GM23338 (cell line): ENCODE results near the gene TRAM2. TPM values are rescaled to one million over a fixed set of nuclear protein-coding genes. Genes with fewer than 3 reads are reported as not detected.

Experiments
- ATAC-seq: fragments of 200-7000 bp; cut with Tn5 transposase; 3 replicates; pipeline ENCODE4 v1.9.1; 2020
- DNase-seq: peaks from one replicate; pipeline ENCODE4 v3.0.0-alpha.2; 2015; ENCODE audit warnings: low spot score
- H2AFZ ChIP-seq: fragments of 200-600 bp; sonication (generic); 2 replicates; pipeline ENCODE4 v1.8.0; 2016; ENCODE audit warnings: antibody characterized with exemption, mild to moderate bottlenecking, moderate library complexity
- H3F3A ChIP-seq: fragments of 200-600 bp; sonication (generic); replicated peaks from 2 replicates; pipeline ENCODE4 v1.8.0; 2017; ENCODE audit warnings: antibody characterized with exemption, mixed run types, low read depth
- H3K27ac ChIP-seq: fragments of 200-600 bp; sonication (generic); 2 replicates; pipeline ENCODE4 v1.6.1; 2016; ENCODE audit warnings: low read depth
- H3K27me3 ChIP-seq: fragments of 200-600 bp; sonication (generic); 2 replicates; pipeline ENCODE4 v1.8.0; 2016; ENCODE audit warnings: mild to moderate bottlenecking, mixed run types, moderate library complexity; ENCODE audit not compliant: insufficient read depth
- H3K36me3 ChIP-seq: fragments of 200-600 bp; sonication (generic); 2 replicates; pipeline ENCODE4 v1.8.0; 2016; ENCODE audit warnings: mild to moderate bottlenecking; ENCODE audit not compliant: insufficient read depth
- H3K4me1 ChIP-seq: fragments of 200-600 bp; sonication (generic); 2 replicates; pipeline ENCODE4 v1.8.0; 2016; ENCODE audit warnings: mild to moderate bottlenecking, moderate library complexity; ENCODE audit not compliant: insufficient read depth
- H3K4me2 ChIP-seq: fragments of 200-600 bp; sonication (generic); 2 replicates; pipeline ENCODE4 v1.7.1; 2017; ENCODE audit warnings: mixed run types
- H3K4me3 ChIP-seq: fragments of 200-600 bp; sonication (generic); 2 replicates; pipeline ENCODE4 v1.6.1; 2016; ENCODE audit warnings: mixed run types
- H3K79me2 ChIP-seq: fragments of 200-600 bp; sonication (generic); replicated peaks from 2 replicates; pipeline ENCODE4 v1.8.0; 2017; ENCODE audit warnings: mild to moderate bottlenecking; ENCODE audit not compliant: insufficient read depth
- H3K9me2 ChIP-seq: fragments of 200-600 bp; sonication (generic); 2 replicates; pipeline ENCODE4 v1.8.0; 2017; ENCODE audit not compliant: insufficient read depth
- H4K20me1 ChIP-seq: fragments of 200-600 bp; sonication (generic); replicated peaks from 2 replicates; pipeline ENCODE4 v1.8.0; 2017; ENCODE audit warnings: mild to moderate bottlenecking; ENCODE audit not compliant: insufficient read depth
- H3K27ac Mint-ChIP-seq: 2 replicates; pipeline ENCODE4 v1.8.0; 2020; ENCODE audit warnings: inconsistent platforms, mild to moderate bottlenecking, moderate library complexity, mixed read lengths
- H3K27me3 Mint-ChIP-seq: 3 replicates; pipeline ENCODE4 v1.8.0; 2022; ENCODE audit warnings: low read depth, mild to moderate bottlenecking, moderate library complexity, mixed read lengths, inconsistent platforms; ENCODE audit not compliant: insufficient read depth, poor library complexity
- H3K36me3 Mint-ChIP-seq: 3 replicates; pipeline ENCODE4 v1.8.0; 2021; ENCODE audit warnings: low read depth, mild to moderate bottlenecking, inconsistent platforms, moderate library complexity, mixed read lengths
- H3K4me1 Mint-ChIP-seq: 3 replicates; pipeline ENCODE4 v1.8.0; 2020; ENCODE audit warnings: mild to moderate bottlenecking, inconsistent platforms, mixed read lengths
- H3K4me3 Mint-ChIP-seq: 3 replicates; pipeline ENCODE4 v1.8.0; 2021; ENCODE audit warnings: moderate library complexity, mild to moderate bottlenecking, inconsistent platforms, mixed read lengths
- H3K9me3 Mint-ChIP-seq: 3 replicates; pipeline ENCODE4 v1.8.0; 2020; ENCODE audit warnings: moderate library complexity, mild to moderate bottlenecking, inconsistent platforms, mixed read lengths
- CTCF ChIP-seq, 2 experiments: fragments of 200-600 bp in 1 of 2; sonication (generic) in 1 of 2; conservative IDR thresholded peaks; 2 replicates each; pipeline versions ENCODE4 v1.5.1 to v1.6.1; 2016 to 2017; ENCODE audit warnings: antibody characterized with exemption in 2 of 2, low read depth in 2 of 2, mild to moderate bottlenecking in 2 of 2, moderate library complexity in 1 of 2
- NANOG ChIP-seq: IDR thresholded peaks from 2 replicates; pipeline ENCODE4 v1.6.1; 2016; ENCODE audit warnings: antibody characterized with exemption, borderline replicate concordance
- REST ChIP-seq: IDR thresholded peaks from one replicate; pipeline ENCODE4 v1.6.1; 2018; ENCODE audit warnings: antibody characterized with exemption; ENCODE audit not compliant: unreplicated experiment
- STAT1 ChIP-seq: IDR thresholded peaks from one replicate; pipeline ENCODE4 v1.6.1; 2016; ENCODE audit warnings: antibody characterized with exemption; ENCODE audit not compliant: unreplicated experiment
- ZNF331 ChIP-seq: fragments of 250-450 bp; sonication (Bioruptor Pico); IDR thresholded peaks from 2 replicates; pipeline ENCODE4 v1.5.0; 2020; ENCODE audit warnings: low read depth, mild to moderate bottlenecking, moderate library complexity
- ZNF462 ChIP-seq: fragments of 250-450 bp; sonication (Bioruptor Pico); IDR thresholded peaks from 2 replicates; pipeline ENCODE4 v1.5.0; 2020; ENCODE audit warnings: mild to moderate bottlenecking, moderate library complexity
- polyA plus RNA-seq: library from polyadenylated mRNA; unstranded; fragments of >200 nt; fragmentation: Nextera tagmentation; extraction: Ambion mirVana; gene quantifications from 2 replicates; pipeline ENCODE4 v1.2.1, GENCODE V29; 2016
- total RNA-seq: library from RNA; depleted of rRNA; stranded (reverse); fragments of >200 nt; shearing (Covaris generic); gene quantifications from 2 replicates; pipeline ENCODE4 v1.2.3, GENCODE V29; 2014
- TF ChIP-seq, protein P1 (sequence below): IDR thresholded peaks from 2 replicates; pipeline ENCODE4 v1.6.1; 2016; ENCODE audit warnings: antibody characterized with exemption

Gene TRAM2
- total and polyA plus RNA-seq, 2 experiments from 2014 or later = 4.0 to 14.0 TPM

GRCh38 chr6:52533491-52533890 is 43.4 kb downstream of the TRAM2 start:
- Histone ChIP-seq H3F3A (no peaks in the 10 kb centered on the region), H3K4me3 (no peak overlapping the region), H3K79me2 (no peaks in the 10 kb centered on the region; the same call in none of the 2 replicates), H3K27me3 (no peaks in the 10 kb centered on the region), H3K4me2 (no peak overlapping the region), H4K20me1 (no peaks in the 10 kb centered on the region; the same call in 1 of the 2 replicates), H3K4me1 (peaks cover 5% of the 10 kb centered on the region; the same call in 1 of the 2 replicates), H2AFZ (no peak overlapping the region), H3K9me2 (peaks cover 2% of the 10 kb centered on the region; the same call in 1 of the 2 replicates), H3K27ac (no peak overlapping the region), H3K36me3 (no peaks in the 10 kb centered on the region)
- Mint-ChIP-seq H3K36me3 (0 out of 3 replicates have a peak, but pooled peaks cover 4% of the 10 kb centered on the region), H3K4me1 (peaks cover 22% of the 10 kb centered on the region), H3K27ac (no peak overlapping the region), H3K4me3 (no peak overlapping the region), H3K27me3 (peaks cover 4% of the 10 kb centered on the region), H3K9me3 (no peaks in the 10 kb centered on the region; the same call in 2 of the 3 replicates)
- ATAC-seq (no peak), DNase-seq (no peak)
- TF ChIP-seq ZNF462 (CRISPR knock-in tag) (no peak), NANOG (no peak)

- Histone ChIP-seq H3K27ac (no peak overlapping the region), H4K20me1 (no peaks in the 10 kb centered on the region; the same call in 1 of the 2 replicates), H3K4me2 (no peak overlapping the region), H3K4me1 (peaks cover 5% of the 10 kb centered on the region; the same call in 1 of the 2 replicates), H3K9me2 (no peaks in the 10 kb centered on the region), H3F3A (no peaks in the 10 kb centered on the region), H3K36me3 (no peaks in the 10 kb centered on the region), H3K79me2 (no peaks in the 10 kb centered on the region; the same call in 1 of the 2 replicates), H3K27me3 (no peaks in the 10 kb centered on the region), H3K4me3 (no peak overlapping the region), H2AFZ (no peak overlapping the region)
- Mint-ChIP-seq H3K27ac (no peak overlapping the region), H3K27me3 (peaks cover 4% of the 10 kb centered on the region), H3K9me3 (no peaks in the 10 kb centered on the region; the same call in 2 of the 3 replicates), H3K36me3 (0 out of 3 replicates have a peak, but pooled peaks cover 4% of the 10 kb centered on the region), H3K4me3 (no peak overlapping the region), H3K4me1 (peaks cover 21% of the 10 kb centered on the region)
- no peak for DNase-seq
- ATAC-seq = no peak
- TF ChIP-seq NANOG (no peak), REST (no peak), ZNF331 (CRISPR knock-in tag) (no peak), STAT1 (no peak), CTCF (conservative IDR thresholded peaks at IDR 0.05; ENCODE audit: low read depth in 2 of 2) (no peak)
- TF ChIP-seq, protein P1, sequence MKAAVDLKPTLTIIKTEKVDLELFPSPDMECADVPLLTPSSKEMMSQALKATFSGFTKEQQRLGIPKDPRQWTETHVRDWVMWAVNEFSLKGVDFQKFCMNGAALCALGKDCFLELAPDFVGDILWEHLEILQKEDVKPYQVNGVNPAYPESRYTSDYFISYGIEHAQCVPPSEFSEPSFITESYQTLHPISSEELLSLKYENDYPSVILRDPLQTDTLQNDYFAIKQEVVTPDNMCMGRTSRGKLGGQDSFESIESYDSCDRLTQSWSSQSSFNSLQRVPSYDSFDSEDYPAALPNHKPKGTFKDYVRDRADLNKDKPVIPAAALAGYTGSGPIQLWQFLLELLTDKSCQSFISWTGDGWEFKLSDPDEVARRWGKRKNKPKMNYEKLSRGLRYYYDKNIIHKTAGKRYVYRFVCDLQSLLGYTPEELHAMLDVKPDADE = no peak
Observed at GRCh38 chr6:52532457-52532856, 44.4 kb downstream of the TRAM2 start.
